NT2/D1 (cell line): ENCODE data around the gene CDC42SE2.
"Not testable (repeated sequence)": the region's sequence is repeated elsewhere in the genome, so short reads cannot be mapped to it uniquely, and the experiment has no call there.

Experiments
- DNase-seq: peaks from one replicate; pipeline ENCODE4 v3.0.0-alpha.2; 2011; ENCODE audit warnings: low read depth, low spot score
- H3K27me3 ChIP-seq: 2 replicates; pipeline ENCODE4 v1.6.0; 2011; ENCODE audit warnings: mild to moderate bottlenecking; ENCODE audit not compliant: insufficient read length, insufficient read depth
- H3K36me3 ChIP-seq: 2 replicates; pipeline ENCODE4 v1.6.1; 2011; ENCODE audit warnings: mild to moderate bottlenecking, low read length, mixed read lengths; ENCODE audit not compliant: insufficient read depth, insufficient read length
- H3K4me1 ChIP-seq: 2 replicates; pipeline ENCODE4 v1.5.1; 2011; ENCODE audit not compliant: insufficient read depth, insufficient read length
- H3K4me3 ChIP-seq: 2 replicates; pipeline ENCODE4 v1.5.1; 2011; ENCODE audit warnings: low read depth; ENCODE audit not compliant: insufficient read length
- H3K9ac ChIP-seq: 2 replicates; pipeline ENCODE4 v1.6.0; 2011; ENCODE audit warnings: low read depth; ENCODE audit not compliant: insufficient read length
- H3K9me3 ChIP-seq: 2 replicates; pipeline ENCODE4 v1.5.1; 2011; ENCODE audit warnings: mild to moderate bottlenecking, low read length; ENCODE audit not compliant: insufficient read depth
- SUZ12 ChIP-seq: IDR thresholded peaks from 2 replicates; pipeline ENCODE4 v1.6.1; 2011; ENCODE audit not compliant: insufficient read length, insufficient read depth; ENCODE audit errors: extremely low read depth
- YY1 ChIP-seq: IDR thresholded peaks from 2 replicates; pipeline ENCODE4 v1.6.1; 2011; ENCODE audit not compliant: insufficient read length, insufficient read depth
- ZNF274 ChIP-seq: IDR thresholded peaks from 2 replicates; pipeline ENCODE4 v1.6.1; 2011; ENCODE audit warnings: mild to moderate bottlenecking, low read depth, low read length

The CDC42SE2 gene

DNA sequence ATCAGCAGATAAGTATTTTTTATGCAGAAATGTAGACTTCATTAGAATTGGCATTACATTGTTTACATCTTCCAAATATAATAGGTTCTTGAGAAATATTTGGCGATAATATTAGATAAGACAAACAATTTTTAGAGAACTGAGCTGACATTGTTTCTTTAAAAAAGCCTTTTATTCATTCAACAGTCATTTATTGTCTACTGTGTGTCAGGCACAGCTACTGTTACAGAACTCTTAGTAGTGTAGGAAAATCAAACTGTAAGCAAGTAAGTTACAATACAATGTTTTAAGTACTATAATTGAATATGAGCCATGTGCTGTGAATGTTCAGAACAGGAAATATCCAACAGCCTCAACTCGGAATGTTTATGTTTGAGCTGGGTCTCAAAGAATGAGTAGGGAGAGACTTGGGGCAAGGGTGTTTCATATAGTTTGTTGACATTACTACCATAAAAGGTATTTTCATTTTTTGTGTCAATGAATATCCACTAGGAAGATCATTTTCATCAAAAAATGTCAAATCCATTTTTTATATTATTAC is 114.0 kb downstream of the CDC42SE2 start:
- peaks cover 3% of the 10 kb centered on the region for H3K36me3 ChIP-seq
- H3K9ac ChIP-seq: no peak overlapping the region
- H3K4me3 ChIP-seq: no peak overlapping the region

DNA sequence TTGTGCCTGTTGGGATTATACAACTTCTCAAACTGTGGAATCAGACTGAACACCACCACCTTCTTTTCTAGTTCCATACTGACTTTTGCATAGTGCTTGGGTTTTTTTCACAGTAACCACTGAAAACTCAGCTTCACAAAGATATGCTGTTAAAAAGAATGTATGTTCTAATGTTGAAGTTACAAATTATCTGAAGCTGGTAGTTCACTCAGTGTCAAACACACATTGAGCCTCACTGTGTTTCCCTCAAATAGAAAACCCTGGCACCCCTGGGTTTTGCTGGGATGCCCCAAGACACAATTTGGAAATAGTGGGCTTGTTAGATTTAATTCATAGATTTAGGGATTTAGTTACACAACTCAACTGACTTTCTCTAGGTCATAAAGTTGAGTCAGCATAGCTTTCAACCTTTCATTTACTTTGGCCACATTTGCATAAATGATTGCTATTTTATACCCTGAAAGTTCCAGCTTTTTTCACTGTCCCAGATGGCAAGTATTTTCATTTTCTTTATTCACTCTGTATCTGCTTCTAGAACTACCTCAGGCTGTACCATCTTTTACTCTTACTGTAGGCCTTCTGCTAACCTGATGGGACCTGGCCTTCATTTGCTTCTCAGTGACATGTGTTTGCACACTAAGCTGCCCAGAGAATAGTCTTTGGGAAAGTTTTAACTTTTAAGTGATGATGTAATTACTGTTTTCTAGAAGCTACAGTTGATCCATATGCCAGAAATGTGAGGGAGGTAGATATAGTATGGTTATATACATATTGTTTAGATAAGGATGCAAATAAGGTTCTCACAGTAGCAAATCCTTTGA is 115.1 kb downstream of the CDC42SE2 start:
- DNase-seq: no peak
- TF ChIP-seq SUZ12 (no peak), YY1 (no peak), ZNF274 (no peak)
- no peaks in the 10 kb centered on the region for H3K4me1 ChIP-seq
- no peak overlapping the region for H3K9ac ChIP-seq
- no peaks in the 10 kb centered on the region for H3K36me3 ChIP-seq
- no peak overlapping the region for H3K4me3 ChIP-seq
- no peaks in the 10 kb centered on the region for H3K27me3 ChIP-seq
- no peaks in the 10 kb centered on the region for H3K9me3 ChIP-seq

More for the DNA sequence above, 114.0 kb downstream of the CDC42SE2 start:
- H3K27me3 ChIP-seq: no peaks in the 10 kb centered on the region
- no peaks in the 10 kb centered on the region for H3K4me1 ChIP-seq
- H3K9me3 ChIP-seq: no peaks in the 10 kb centered on the region
- DNase-seq: no peak
- TF ChIP-seq ZNF274 (no peak), SUZ12 (no peak), YY1 (no peak)

DNA sequence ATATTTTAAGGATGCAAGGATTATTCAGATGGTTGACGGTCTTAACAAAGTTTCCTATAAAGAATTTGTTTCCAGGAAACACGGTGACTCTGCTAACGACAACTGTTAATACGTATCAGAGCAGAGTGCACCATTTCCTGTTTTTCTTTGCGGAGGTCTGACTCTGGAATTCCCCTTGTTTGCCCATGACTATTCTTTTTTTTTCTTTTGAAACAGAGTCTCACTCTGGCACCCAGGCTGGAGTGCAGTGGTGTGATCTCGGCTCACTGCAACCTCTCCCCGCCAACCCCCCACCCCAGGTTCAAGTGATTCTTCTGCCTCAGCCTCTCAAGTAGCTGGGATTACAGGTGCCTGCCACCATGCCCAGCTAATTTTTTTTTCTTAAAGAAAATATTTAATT is 115.9 kb downstream of the CDC42SE2 start:
- Histone ChIP-seq H3K4me1 (no peaks in the 10 kb centered on the region), H3K9ac (no peak overlapping the region), H3K36me3 (no peaks in the 10 kb centered on the region), H3K4me3 (no peak overlapping the region), H3K9me3 (no peaks in the 10 kb centered on the region), H3K27me3 (no peaks in the 10 kb centered on the region)
- TF ChIP-seq SUZ12 (no peak), ZNF274 (no peak), YY1 (no peak)
- no peak for DNase-seq

DNA sequence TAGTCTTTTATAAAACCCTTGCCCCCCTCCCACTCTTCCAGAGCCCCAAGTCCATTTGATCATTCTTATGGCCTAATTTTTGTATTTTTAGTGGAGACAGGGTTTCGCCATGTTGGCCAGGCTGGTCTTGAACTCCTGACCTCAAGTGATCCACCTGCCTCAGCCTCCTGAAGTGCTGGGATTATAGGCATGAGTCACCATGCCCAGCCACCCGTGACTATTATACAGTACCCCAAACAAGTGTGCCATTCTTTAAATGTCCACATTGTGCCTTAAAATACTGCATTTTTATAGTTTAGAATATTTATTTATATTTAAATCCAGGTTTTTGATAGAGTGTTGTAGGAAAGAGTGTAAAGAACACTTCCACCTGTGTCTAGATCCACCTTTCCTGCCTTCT is 116.4 kb downstream of the CDC42SE2 start:
- not testable (repeated sequence) for H3K9me3 ChIP-seq, H3K36me3 ChIP-seq, H3K27me3 ChIP-seq, DNase-seq, H3K9ac ChIP-seq, H3K4me3 ChIP-seq, H3K4me1 ChIP-seq

DNA sequence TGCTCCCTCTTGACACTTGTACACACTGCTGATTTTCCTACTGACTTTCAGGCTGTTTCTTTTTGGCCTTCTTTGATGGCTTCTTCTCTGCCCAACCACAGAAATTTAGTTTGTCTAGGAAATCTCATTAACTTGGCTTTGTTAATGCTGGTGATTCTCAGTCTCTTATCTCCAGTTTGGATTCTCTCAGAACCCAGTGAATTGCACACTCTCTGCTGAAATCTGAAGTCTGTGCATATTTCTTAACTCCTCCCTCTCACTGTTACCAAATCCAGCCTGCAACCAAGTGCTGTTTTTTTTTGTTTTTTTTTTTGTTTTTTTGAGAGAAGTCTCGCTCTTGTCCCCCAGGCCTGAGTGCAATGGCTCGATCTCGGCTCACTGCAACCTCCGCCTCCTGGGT is 117.2 kb downstream of the CDC42SE2 start:
- no peak for DNase-seq
- H3K9me3 ChIP-seq: no peaks in the 10 kb centered on the region
- H3K27me3 ChIP-seq: no peaks in the 10 kb centered on the region
- no peak overlapping the region for H3K9ac ChIP-seq
- no peaks in the 10 kb centered on the region for H3K36me3 ChIP-seq
- TF ChIP-seq ZNF274 (no peak), SUZ12 (no peak), YY1 (no peak)
- H3K4me3 ChIP-seq: no peak overlapping the region
- H3K4me1 ChIP-seq: no peaks in the 10 kb centered on the region

DNA sequence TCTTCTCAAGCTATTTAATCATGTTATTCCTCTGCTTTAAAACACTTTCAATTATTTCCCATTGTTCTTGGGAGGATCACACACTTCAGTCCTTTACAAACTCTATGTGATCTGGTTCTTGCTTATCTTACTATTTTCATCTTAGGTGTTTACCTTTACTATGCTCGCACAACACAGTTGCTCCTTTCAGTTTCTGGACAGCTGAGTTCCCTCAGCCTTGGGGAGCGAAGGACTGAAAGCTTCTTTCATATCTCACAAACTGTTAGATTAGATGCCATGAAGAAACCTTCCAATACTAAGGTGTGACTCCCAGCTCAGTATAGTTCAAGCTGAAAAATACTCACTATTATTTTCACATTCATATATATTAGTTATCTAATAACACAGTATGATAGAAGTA is 117.9 kb downstream of the CDC42SE2 start:
- H3K9ac ChIP-seq: no peak overlapping the region
- no peaks in the 10 kb centered on the region for H3K36me3 ChIP-seq
- DNase-seq: no peak
- H3K9me3 ChIP-seq: no peaks in the 10 kb centered on the region
- TF ChIP-seq YY1: no peak
- TF ChIP-seq ZNF274: no peak
- TF ChIP-seq SUZ12: no peak
- H3K27me3 ChIP-seq: no peaks in the 10 kb centered on the region
- H3K4me1 ChIP-seq: no peaks in the 10 kb centered on the region
- H3K4me3 ChIP-seq: no peak overlapping the region

DNA sequence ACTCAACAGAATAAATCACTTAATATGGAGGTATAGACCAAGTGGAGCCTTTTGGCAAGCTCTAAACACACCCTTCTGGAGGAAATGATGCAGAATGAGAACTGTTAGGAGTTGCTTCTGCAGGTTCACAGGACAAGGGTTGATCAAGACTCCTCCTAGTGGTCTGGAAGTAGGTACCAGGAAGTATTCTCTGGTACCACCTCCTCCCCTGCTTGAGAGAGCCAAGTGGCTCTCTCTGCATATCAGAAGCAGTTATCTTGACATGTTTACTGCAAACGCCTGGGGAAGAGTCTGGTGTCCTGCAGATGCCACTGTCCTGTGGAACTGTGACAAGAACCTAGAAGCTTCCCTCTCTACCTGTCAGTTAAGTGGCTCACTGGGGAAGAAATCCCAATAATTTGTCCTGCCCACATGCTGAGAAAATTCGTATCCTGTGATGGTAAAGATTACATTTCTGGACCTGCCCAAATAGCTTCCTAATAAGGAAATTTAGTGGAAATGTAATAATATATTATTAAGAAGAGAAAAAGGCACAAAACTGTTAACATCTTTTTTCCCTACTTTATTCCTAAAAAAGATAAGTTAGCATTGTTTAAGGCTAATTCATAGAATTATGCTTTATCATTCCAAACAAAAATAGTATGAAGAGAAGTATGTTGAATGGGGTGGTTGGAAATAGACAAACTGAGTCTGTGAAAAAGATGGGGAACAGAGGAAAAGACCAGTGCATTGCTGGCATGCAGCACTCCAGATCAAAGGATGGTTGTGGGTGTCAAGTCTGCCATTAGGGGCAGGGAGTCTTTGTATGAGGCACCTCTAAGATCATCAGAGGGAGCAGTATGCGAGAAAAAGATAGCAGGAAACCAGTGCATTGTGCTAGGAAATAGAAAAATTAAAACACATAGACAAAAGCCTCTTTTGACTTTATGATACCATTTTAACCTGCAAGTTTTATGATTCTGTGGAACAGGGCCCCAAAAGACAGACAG is 118.8 kb downstream of the CDC42SE2 start:
- H3K9me3 ChIP-seq: no peaks in the 10 kb centered on the region
- no peaks in the 10 kb centered on the region for H3K27me3 ChIP-seq
- peak; percentile 32 for DNase-seq
- H3K4me3 ChIP-seq: no peak overlapping the region
- TF ChIP-seq ZNF274 (no peak), YY1 (no peak), SUZ12 (no peak)
- no peak overlapping the region for H3K9ac ChIP-seq
- H3K36me3 ChIP-seq: no peaks in the 10 kb centered on the region
- no peaks in the 10 kb centered on the region for H3K4me1 ChIP-seq
